Lower leg skin (tissue), 3 donors: Measurements from ENCODE around the gene ISCU.

Experiments
- POLR2A ChIP-seq, 2 donors: fragments of 450-650 bp; IDR thresholded peaks; one replicate each; pipeline ENCODE4 v1.6.1; 2016 to 2017; ENCODE audit warnings: antibody characterized with exemption in 2 of 2, mild to moderate bottlenecking in 1 of 2, moderate library complexity in 1 of 2
- TF ChIP-seq, protein P1 (sequence below), 3 donors: fragments of 450-650 bp; IDR thresholded peaks; one replicate each; pipeline ENCODE4 v1.5.1; 2016; ENCODE audit warnings: antibody characterized with exemption in 3 of 3, mild to moderate bottlenecking in 3 of 3, moderate library complexity in 2 of 3

- TF ChIP-seq, protein P1, sequence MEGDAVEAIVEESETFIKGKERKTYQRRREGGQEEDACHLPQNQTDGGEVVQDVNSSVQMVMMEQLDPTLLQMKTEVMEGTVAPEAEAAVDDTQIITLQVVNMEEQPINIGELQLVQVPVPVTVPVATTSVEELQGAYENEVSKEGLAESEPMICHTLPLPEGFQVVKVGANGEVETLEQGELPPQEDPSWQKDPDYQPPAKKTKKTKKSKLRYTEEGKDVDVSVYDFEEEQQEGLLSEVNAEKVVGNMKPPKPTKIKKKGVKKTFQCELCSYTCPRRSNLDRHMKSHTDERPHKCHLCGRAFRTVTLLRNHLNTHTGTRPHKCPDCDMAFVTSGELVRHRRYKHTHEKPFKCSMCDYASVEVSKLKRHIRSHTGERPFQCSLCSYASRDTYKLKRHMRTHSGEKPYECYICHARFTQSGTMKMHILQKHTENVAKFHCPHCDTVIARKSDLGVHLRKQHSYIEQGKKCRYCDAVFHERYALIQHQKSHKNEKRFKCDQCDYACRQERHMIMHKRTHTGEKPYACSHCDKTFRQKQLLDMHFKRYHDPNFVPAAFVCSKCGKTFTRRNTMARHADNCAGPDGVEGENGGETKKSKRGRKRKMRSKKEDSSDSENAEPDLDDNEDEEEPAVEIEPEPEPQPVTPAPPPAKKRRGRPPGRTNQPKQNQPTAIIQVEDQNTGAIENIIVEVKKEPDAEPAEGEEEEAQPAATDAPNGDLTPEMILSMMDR (IDR thresholded peaks at IDR 0.05): no peak
- TF ChIP-seq POLR2A (IDR thresholded peaks at IDR 0.05): no peak
Observed at GRCh38 chr12:108594323-108594903, 32.0 kb downstream of the ISCU start.
